Adipocyte (in vitro differentiated cells): ENCODE data around the gene UNC45A.

Experiments
- DNase-seq: peaks from one replicate; pipeline ENCODE4 v3.0.0-alpha.2; 2015; ENCODE audit warnings: low read depth
- H3K27me3 ChIP-seq: replicated peaks from 2 replicates; pipeline ENCODE4 v1.7.0; 2013; ENCODE audit warnings: mild to moderate bottlenecking, low read length, moderate library complexity; ENCODE audit not compliant: control insufficient read depth, insufficient read depth
- H3K36me3 ChIP-seq: 2 replicates; pipeline ENCODE4 v1.7.0; 2013; ENCODE audit warnings: low read length, mild to moderate bottlenecking, moderate library complexity; ENCODE audit not compliant: control insufficient read depth, insufficient read depth, severe bottlenecking
- H3K4me1 ChIP-seq: 2 replicates; pipeline ENCODE4 v1.7.0; 2013; ENCODE audit warnings: mild to moderate bottlenecking, low read length, moderate library complexity; ENCODE audit not compliant: control insufficient read depth, insufficient read depth
- H3K4me3 ChIP-seq: 2 replicates; pipeline ENCODE4 v1.7.0; 2013; ENCODE audit warnings: mild to moderate bottlenecking, low read length, moderate library complexity
- H3K9ac ChIP-seq: 2 replicates; pipeline ENCODE4 v1.7.0; 2013; ENCODE audit warnings: mild to moderate bottlenecking, low read length, moderate library complexity
- H3K9me3 ChIP-seq: 2 replicates; pipeline ENCODE4 v1.7.0; 2013; ENCODE audit warnings: mild to moderate bottlenecking, low read length, moderate library complexity; ENCODE audit not compliant: control insufficient read depth

The UNC45A gene

GRCh38 chr15:90934949-90935751 lies at the start of gene UNC45A:
TSS of gene UNC45A (plus strand) at chr15:90935285. CDS start at chr15:90935325, 40 bp downstream.
- Histone ChIP-seq H3K9me3 (no peaks in the 10 kb centered on the region), H3K9ac (peak within 1 kb of the TSS; percentile 95), H3K36me3 (peaks cover 25% of the 10 kb centered on the region), H3K4me1 (peaks cover 34% of the 10 kb centered on the region), H3K4me3 (peak within 1 kb of the TSS; percentile 94), H3K27me3 (no peaks in the 10 kb centered on the region)
- DNase-seq = peak; percentile 93

GRCh38 chr15:90885432-90886290 lies 49.4 kb upstream of the UNC45A start:
- no peak overlapping the region for H3K4me3 ChIP-seq
- peaks cover 30% of the 10 kb centered on the region for H3K4me1 ChIP-seq
- peak overlapping the region; percentile 90 for H3K9ac ChIP-seq
- DNase-seq = peak; percentile 83
- peaks cover 22% of the 10 kb centered on the region for H3K36me3 ChIP-seq
- no peaks in the 10 kb centered on the region for H3K9me3 ChIP-seq
- H3K27me3 ChIP-seq = no peaks in the 10 kb centered on the region

GRCh38 chr15:90886291-90886614 lies 48.8 kb upstream of the UNC45A start:
- H3K9ac ChIP-seq = peak overlapping the region; percentile 90
- no peak overlapping the region for H3K4me3 ChIP-seq
- H3K36me3 ChIP-seq = peaks cover 16% of the 10 kb centered on the region
- H3K27me3 ChIP-seq = no peaks in the 10 kb centered on the region
- peaks cover 30% of the 10 kb centered on the region for H3K4me1 ChIP-seq
- no peaks in the 10 kb centered on the region for H3K9me3 ChIP-seq
- DNase-seq = no peak

- DNase-seq = no peak
- no peak overlapping the region for H3K9ac ChIP-seq
- H3K4me3 ChIP-seq = no peak overlapping the region
- no peaks in the 10 kb centered on the region for H3K9me3 ChIP-seq
- H3K4me1 ChIP-seq = peaks cover 30% of the 10 kb centered on the region
- H3K27me3 ChIP-seq = no peaks in the 10 kb centered on the region
- H3K36me3 ChIP-seq = peaks cover 14% of the 10 kb centered on the region
Observed at GRCh38 chr15:90887037-90887481, 48.0 kb upstream of the UNC45A start.

- Histone ChIP-seq H3K4me3 (no peak overlapping the region), H3K36me3 (peaks cover 28% of the 10 kb centered on the region), H3K9ac (no peak overlapping the region), H3K27me3 (no peaks in the 10 kb centered on the region), H3K4me1 (peaks cover 19% of the 10 kb centered on the region), H3K9me3 (no peaks in the 10 kb centered on the region)
- no peak for DNase-seq
Observed at GRCh38 chr15:90889313-90889730, 45.8 kb upstream of the UNC45A start.

GRCh38 chr15:90889736-90890456 lies 45.2 kb upstream of the UNC45A start:
- DNase-seq = no peak
- Histone ChIP-seq H3K27me3 (no peaks in the 10 kb centered on the region), H3K9me3 (no peaks in the 10 kb centered on the region), H3K36me3 (peaks cover 28% of the 10 kb centered on the region), H3K4me3 (no peak overlapping the region), H3K4me1 (peaks cover 15% of the 10 kb centered on the region), H3K9ac (no peak overlapping the region)

GRCh38 chr15:90890839-90891238 lies 44.2 kb upstream of the UNC45A start:
- H3K9me3 ChIP-seq = no peaks in the 10 kb centered on the region
- no peaks in the 10 kb centered on the region for H3K27me3 ChIP-seq
- no peak overlapping the region for H3K4me3 ChIP-seq
- peaks cover 28% of the 10 kb centered on the region for H3K36me3 ChIP-seq
- no peak for DNase-seq
- H3K4me1 ChIP-seq = peaks cover 5% of the 10 kb centered on the region
- no peak overlapping the region for H3K9ac ChIP-seq

- no peaks in the 10 kb centered on the region for H3K4me1 ChIP-seq
- H3K9ac ChIP-seq = no peak overlapping the region
- no peaks in the 10 kb centered on the region for H3K27me3 ChIP-seq
- H3K9me3 ChIP-seq = no peaks in the 10 kb centered on the region
- H3K4me3 ChIP-seq = no peak overlapping the region
- DNase-seq = no peak
- H3K36me3 ChIP-seq = peaks cover 28% of the 10 kb centered on the region
Observed at GRCh38 chr15:90891346-90891949, 43.6 kb upstream of the UNC45A start.

GRCh38 chr15:90892023-90892422 lies 43.1 kb upstream of the UNC45A start:
- Histone ChIP-seq H3K9me3 (no peaks in the 10 kb centered on the region), H3K4me1 (no peaks in the 10 kb centered on the region), H3K27me3 (no peaks in the 10 kb centered on the region), H3K9ac (no peak overlapping the region), H3K4me3 (no peak overlapping the region), H3K36me3 (peaks cover 28% of the 10 kb centered on the region)
- no peak for DNase-seq

GRCh38 chr15:90892498-90893174 lies 42.4 kb upstream of the UNC45A start:
- Histone ChIP-seq H3K9ac (no peak overlapping the region), H3K36me3 (peaks cover 28% of the 10 kb centered on the region), H3K4me3 (no peak overlapping the region), H3K27me3 (no peaks in the 10 kb centered on the region), H3K4me1 (no peaks in the 10 kb centered on the region), H3K9me3 (no peaks in the 10 kb centered on the region)
- DNase-seq = no peak
